Measurements from ENCODE around the gene ACP4. TPM values are rescaled to one million over a fixed set of nuclear protein-coding genes. Genes with fewer than 3 reads are reported as not detected.

The ACP4 gene
- polyA plus RNA-seq, 4 donors: 0.03 TPM; not detected in 3

GRCh38 chr19:50843701-50844221 lies 53.5 kb downstream of the ACP4 start:
- Histone ChIP-seq H3K36me3 (ENCODE audit: control insufficient read depth in 3 of 3, insufficient read depth in 2 of 3, low read depth in 1 of 3, low read length in 3 of 3) (no peaks in the 10 kb centered on the region), H3K4me1 (ENCODE audit: control insufficient read depth in 3 of 3, insufficient read depth in 2 of 3, low read depth in 1 of 3, low read length in 2 of 3) (no peaks in the 10 kb centered on the region), H3K9me3 (ENCODE audit: control insufficient read depth in 2 of 2, insufficient read depth in 1 of 2, low read depth in 1 of 2, low read length in 1 of 2) (peaks cover 0 to 9% of the 10 kb centered on the region in 2 donors), H3K27ac (ENCODE audit: low read depth in 1 of 3, low read length in 2 of 3) (no peak overlapping the region), H3K4me3 (ENCODE audit: low read depth in 1 of 3, low read length in 3 of 3) (no peak overlapping the region), H3K27me3 (ENCODE audit: control insufficient read depth in 3 of 3, insufficient read depth in 3 of 3, low read length in 3 of 3) (peaks cover 0 to 5% (median 0%) of the 10 kb centered on the region in 3 donors)
- DNase-seq (no peak), FAIRE-seq (no peak)
- WGBS, 3 donors: 60 to 75% (median 63%) methylated on average over 7 of the region's 7 CpGs

GRCh38 chr19:50844296-50844935 lies 54.2 kb downstream of the ACP4 start:
- peaks cover 0 to 9% of the 10 kb centered on the region in 2 donors for H3K9me3 ChIP-seq (ENCODE audit: control insufficient read depth in 2 of 2, insufficient read depth in 1 of 2, low read depth in 1 of 2, low read length in 1 of 2)
- H3K36me3 ChIP-seq (ENCODE audit: control insufficient read depth in 3 of 3, insufficient read depth in 2 of 3, low read depth in 1 of 3, low read length in 3 of 3): no peaks in the 10 kb centered on the region
- H3K27ac ChIP-seq (ENCODE audit: low read depth in 1 of 3, low read length in 2 of 3): no peak overlapping the region
- FAIRE-seq: no peak
- WGBS, 3 donors: 53 to 63% (median 55%) methylated on average over 8 of the region's 8 CpGs
- no peak overlapping the region for H3K4me3 ChIP-seq (ENCODE audit: low read depth in 1 of 3, low read length in 3 of 3)
- H3K4me1 ChIP-seq (ENCODE audit: control insufficient read depth in 3 of 3, insufficient read depth in 2 of 3, low read depth in 1 of 3, low read length in 2 of 3): no peaks in the 10 kb centered on the region
- peaks cover 0 to 5% (median 0%) of the 10 kb centered on the region in 3 donors for H3K27me3 ChIP-seq (ENCODE audit: control insufficient read depth in 3 of 3, insufficient read depth in 3 of 3, low read length in 3 of 3)
- DNase-seq: no peak

Other genes starting within 250 kb of the ACP4 start
- gene LRRC4B, start 222.0 kb upstream of the ACP4 start, polyA plus RNA-seq: 1 to 10 TPM in 3 of 4 donors, not detected in 1; 1.1 to 5.4 (median 3.2) TPM
- under 1 TPM in 2 of 4 donors, not detected in 2; 0.15 to 0.57 TPM for gene SYT3, start 150.5 kb upstream of the ACP4 start, polyA plus RNA-seq
- gene C19orf81, start 141.0 kb upstream of the ACP4 start, polyA plus RNA-seq: under 1 TPM in 1 of 4 donors, not detected in 3; 0.19 TPM
- gene SHANK1, start 70.6 kb upstream of the ACP4 start, polyA plus RNA-seq: 1 to 10 TPM in 1 of 4 donors, under 1 TPM in 2, not detected in 1; under 0.01 to 1.4 (median 0.46) TPM
- 10 to 100 TPM in 1 of 4 donors, 1 to 10 TPM in 2, not detected in 1; 1.4 to 11.4 (median 4.7) TPM for gene CLEC11A, start 67.1 kb upstream of the ACP4 start, polyA plus RNA-seq
- not detected for gene GPR32, start 20.0 kb upstream of the ACP4 start, polyA plus RNA-seq
- 10 to 100 TPM; 12.5 to 48.9 (median 29.8) TPM for gene KLK1, start 33.4 kb downstream of the ACP4 start, polyA plus RNA-seq
- under 1 TPM in 1 of 4 donors, not detected in 3; 0.24 TPM for gene KLK15, start 43.2 kb downstream of the ACP4 start, polyA plus RNA-seq
- gene KLK3, start 64.5 kb downstream of the ACP4 start, polyA plus RNA-seq: 1 to 10 TPM in 2 of 4 donors, under 1 TPM in 2; 0.07 to 1.6 (median 0.69) TPM
- gene KLK2, start 83.0 kb downstream of the ACP4 start, polyA plus RNA-seq: under 1 TPM in 2 of 4 donors, not detected in 2; 0.03 to 0.12 TPM
- not detected for gene KLK4, start 121.0 kb downstream of the ACP4 start, polyA plus RNA-seq
- under 1 TPM in 1 of 4 donors, not detected in 3; 0.10 TPM for gene KLK5, start 162.6 kb downstream of the ACP4 start, polyA plus RNA-seq
- gene KLK6, start 179.2 kb downstream of the ACP4 start, polyA plus RNA-seq: under 1 TPM in 2 of 4 donors, not detected in 2; 0.03 to 0.07 TPM
- under 1 TPM in 1 of 4 donors, not detected in 3; 0.07 TPM for gene KLK7, start 193.5 kb downstream of the ACP4 start, polyA plus RNA-seq
- gene KLK8, start 211.2 kb downstream of the ACP4 start, polyA plus RNA-seq: under 1 TPM in 1 of 4 donors, not detected in 3; 0.12 TPM
- gene KLK10, start 229.3 kb downstream of the ACP4 start, polyA plus RNA-seq: 1 to 10 TPM in 1 of 4 donors, under 1 TPM in 2, not detected in 1; 0.10 to 1.7 (median 0.81) TPM
- 1 to 10 TPM in 2 of 4 donors, under 1 TPM in 2; 0.67 to 1.4 (median 0.90) TPM for gene KLK11, start 236.2 kb downstream of the ACP4 start, polyA plus RNA-seq
- gene KLK12, start 244.6 kb downstream of the ACP4 start, polyA plus RNA-seq: 10 to 100 TPM in 1 of 4 donors, 1 to 10 TPM in 2, not detected in 1; 1.4 to 10.6 (median 2.7) TPM

All from small intestine (tissue), 7 donors.